Osteocyte (in vitro differentiated cells): ENCODE measurements around the gene SLC17A9. TPM values are rescaled to one million over a fixed set of nuclear protein-coding genes. Genes with fewer than 3 reads are reported as not detected.

Experiments used
- DNase-seq: peaks from one replicate; pipeline ENCODE4 v3.0.0; 2021; ENCODE audit warnings: mixed read lengths; ENCODE audit not compliant: unreplicated experiment; ENCODE audit errors: extremely low spot score
- H3K27ac Mint-ChIP-seq: one replicate; pipeline ENCODE4 v1.8.0; 2021; ENCODE audit warnings: mild to moderate bottlenecking, mixed read lengths; ENCODE audit not compliant: unreplicated experiment
- H3K27me3 Mint-ChIP-seq: one replicate; pipeline ENCODE4 v1.8.0; 2021; ENCODE audit warnings: mixed read lengths; ENCODE audit not compliant: unreplicated experiment
- H3K36me3 Mint-ChIP-seq: one replicate; pipeline ENCODE4 v1.8.0; 2021; ENCODE audit warnings: mixed read lengths; ENCODE audit not compliant: unreplicated experiment
- H3K4me1 Mint-ChIP-seq: one replicate; pipeline ENCODE4 v1.8.0; 2021; ENCODE audit warnings: mixed read lengths; ENCODE audit not compliant: unreplicated experiment
- H3K4me3 Mint-ChIP-seq: one replicate; pipeline ENCODE4 v1.8.0; 2021; ENCODE audit warnings: mild to moderate bottlenecking, moderate library complexity, mixed read lengths; ENCODE audit not compliant: unreplicated experiment
- H3K9me3 Mint-ChIP-seq: one replicate; pipeline ENCODE4 v1.8.0; 2021; ENCODE audit warnings: mixed read lengths; ENCODE audit not compliant: unreplicated experiment
- CTCF ChIP-seq: fragments of 200-600 bp; sonication (generic); IDR thresholded peaks from 2 replicates; pipeline ENCODE4 v1.5.0; 2021; ENCODE audit warnings: antibody characterized with exemption, mild to moderate bottlenecking, moderate library complexity
- long read RNA-seq: library from polyadenylated mRNA; unstranded; transcript quantifications from one replicate; pipeline ENCODE4 v2.0.0, GENCODE V29; 2021
- total RNA-seq: library from RNA; stranded (reverse); gene quantifications from 2 replicates; pipeline ENCODE4 v1.2.1, GENCODE V29; 2021

Gene SLC17A9
- not detected in 2 replicates for total RNA-seq
- long read RNA-seq = 0 reads

GRCh38 chr20:62952373-62952967, at the start of gene SLC17A9:
TSS of gene SLC17A9 (plus strand) at chr20:62952709. CDS start at chr20:62952831, 122 bp downstream.
- peaks cover 9% of the 10 kb centered on the region for H3K4me1 Mint-ChIP-seq
- no peaks in the 10 kb centered on the region for H3K9me3 Mint-ChIP-seq
- H3K36me3 Mint-ChIP-seq = peaks cover 20% of the 10 kb centered on the region
- no peak within 1 kb of the TSS for H3K27ac Mint-ChIP-seq
- DNase-seq = no peak
- no peak for TF ChIP-seq CTCF
- H3K27me3 Mint-ChIP-seq = no peaks in the 10 kb centered on the region
- no peak within 1 kb of the TSS for H3K4me3 Mint-ChIP-seq

GRCh38 chr20:62902926-62903615, 49.4 kb upstream of the SLC17A9 start:
- DNase-seq = no peak
- no peaks in the 10 kb centered on the region for H3K27me3 Mint-ChIP-seq
- peaks cover 49% of the 10 kb centered on the region for H3K36me3 Mint-ChIP-seq
- no peak for TF ChIP-seq CTCF
- no peak overlapping the region for H3K4me3 Mint-ChIP-seq
- no peak overlapping the region for H3K27ac Mint-ChIP-seq
- H3K9me3 Mint-ChIP-seq = no peaks in the 10 kb centered on the region
- peaks cover 16% of the 10 kb centered on the region for H3K4me1 Mint-ChIP-seq

GRCh38 chr20:62905536-62906117, 46.9 kb upstream of the SLC17A9 start:
- no peak for DNase-seq
- Mint-ChIP-seq H3K9me3 (no peaks in the 10 kb centered on the region), H3K36me3 (peaks cover 73% of the 10 kb centered on the region), H3K4me3 (no peak overlapping the region), H3K27me3 (no peaks in the 10 kb centered on the region), H3K27ac (no peak overlapping the region), H3K4me1 (peaks cover 11% of the 10 kb centered on the region)
- TF ChIP-seq CTCF = no peak

- DNase-seq = no peak
- no peaks in the 10 kb centered on the region for H3K27me3 Mint-ChIP-seq
- peaks cover 79% of the 10 kb centered on the region for H3K36me3 Mint-ChIP-seq
- H3K4me1 Mint-ChIP-seq = peaks cover 10% of the 10 kb centered on the region
- no peak for TF ChIP-seq CTCF
- H3K27ac Mint-ChIP-seq = no peak overlapping the region
- H3K4me3 Mint-ChIP-seq = no peak overlapping the region
- no peaks in the 10 kb centered on the region for H3K9me3 Mint-ChIP-seq
These were observed 46.3 kb upstream of the SLC17A9 start for GRCh38 chr20:62906209-62906608.
